Fibroblast of mammary gland (primary cell): Measurements from ENCODE around the gene LRP1B.

ENCODE experiments used
- DNase-seq: peaks from one replicate; pipeline ENCODE4 v3.0.0-alpha.2; 2010; ENCODE audit warnings: low read depth
- H3K4me3 ChIP-seq: 2 replicates; pipeline ENCODE4 v1.5.1; 2011; ENCODE audit warnings: low read depth, mild to moderate bottlenecking, low read length, moderate library complexity; ENCODE audit not compliant: control insufficient read depth
- TF ChIP-seq, protein P1 (sequence below): conservative IDR thresholded peaks from 2 replicates; pipeline ENCODE4 v1.5.1; 2011; ENCODE audit warnings: low read depth, low read length, inconsistent platforms; ENCODE audit not compliant: control insufficient read depth, insufficient read depth

LRP1B gene

DNA sequence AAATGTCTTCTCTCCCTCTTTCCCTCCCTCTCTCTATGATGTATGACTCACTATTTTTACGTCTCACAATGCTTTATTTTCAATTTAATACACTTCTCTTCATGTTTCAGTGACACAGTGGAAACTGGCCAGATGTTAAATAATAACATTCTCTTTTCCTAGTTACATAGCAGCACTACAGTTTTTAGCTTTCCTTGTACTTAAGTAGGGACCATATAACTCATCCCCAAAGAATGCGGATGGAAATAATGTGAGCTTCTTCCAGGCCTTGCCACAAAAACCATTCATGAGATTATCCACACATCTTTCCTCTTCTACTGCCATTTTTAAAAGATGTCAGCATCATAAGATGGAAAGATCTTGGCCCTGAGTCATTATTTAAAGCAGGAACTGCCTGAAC, 789.4 kb downstream of the LRP1B start:
- TF ChIP-seq, protein P1, sequence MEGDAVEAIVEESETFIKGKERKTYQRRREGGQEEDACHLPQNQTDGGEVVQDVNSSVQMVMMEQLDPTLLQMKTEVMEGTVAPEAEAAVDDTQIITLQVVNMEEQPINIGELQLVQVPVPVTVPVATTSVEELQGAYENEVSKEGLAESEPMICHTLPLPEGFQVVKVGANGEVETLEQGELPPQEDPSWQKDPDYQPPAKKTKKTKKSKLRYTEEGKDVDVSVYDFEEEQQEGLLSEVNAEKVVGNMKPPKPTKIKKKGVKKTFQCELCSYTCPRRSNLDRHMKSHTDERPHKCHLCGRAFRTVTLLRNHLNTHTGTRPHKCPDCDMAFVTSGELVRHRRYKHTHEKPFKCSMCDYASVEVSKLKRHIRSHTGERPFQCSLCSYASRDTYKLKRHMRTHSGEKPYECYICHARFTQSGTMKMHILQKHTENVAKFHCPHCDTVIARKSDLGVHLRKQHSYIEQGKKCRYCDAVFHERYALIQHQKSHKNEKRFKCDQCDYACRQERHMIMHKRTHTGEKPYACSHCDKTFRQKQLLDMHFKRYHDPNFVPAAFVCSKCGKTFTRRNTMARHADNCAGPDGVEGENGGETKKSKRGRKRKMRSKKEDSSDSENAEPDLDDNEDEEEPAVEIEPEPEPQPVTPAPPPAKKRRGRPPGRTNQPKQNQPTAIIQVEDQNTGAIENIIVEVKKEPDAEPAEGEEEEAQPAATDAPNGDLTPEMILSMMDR, result no peak
- DNase-seq, result peak; percentile 82
- no peak overlapping the region for H3K4me3 ChIP-seq

DNA sequence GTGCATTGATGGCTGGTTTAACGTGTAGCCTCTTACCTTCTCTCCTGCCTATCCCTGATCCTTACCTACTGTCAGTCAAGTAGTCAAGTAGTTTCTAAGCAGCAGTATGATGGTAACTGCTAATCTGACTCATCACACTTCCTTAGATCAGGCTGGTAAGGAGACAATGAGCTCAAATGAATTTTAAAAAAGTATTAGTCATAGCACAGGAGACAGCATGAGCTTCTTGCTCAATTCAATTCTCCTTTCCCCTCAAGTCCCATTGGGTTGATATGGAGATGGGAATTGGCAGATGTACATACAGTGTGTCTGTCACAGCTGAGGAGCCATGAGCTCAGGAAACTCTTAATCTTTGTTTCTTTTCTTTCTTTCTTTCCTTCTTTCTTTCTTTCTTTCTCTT, 799.7 kb downstream of the LRP1B start:
- peak; percentile 91 for DNase-seq
- H3K4me3 ChIP-seq, result no peak overlapping the region
- TF ChIP-seq, protein P1, result no peak

DNA sequence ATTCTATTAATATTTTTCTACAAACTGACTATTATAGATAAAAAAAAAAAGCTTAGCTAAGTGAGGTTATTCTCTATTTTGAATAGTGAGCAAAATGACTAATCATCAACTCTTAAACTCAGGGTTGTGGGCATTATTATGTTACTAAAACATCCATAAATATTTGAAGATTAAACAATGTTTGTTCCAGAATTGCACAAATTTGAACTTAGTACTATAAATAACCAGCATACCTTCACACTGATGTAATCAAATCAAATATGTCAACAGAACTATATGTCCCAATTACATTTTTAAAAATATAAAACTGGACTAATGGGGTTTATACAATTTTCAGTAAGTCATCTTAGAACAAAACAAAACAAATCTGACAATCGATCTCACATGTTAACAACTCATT, 800.9 kb downstream of the LRP1B start:
- no peak overlapping the region for H3K4me3 ChIP-seq
- peak; percentile 56 for DNase-seq
- TF ChIP-seq, protein P1, result no peak

DNA sequence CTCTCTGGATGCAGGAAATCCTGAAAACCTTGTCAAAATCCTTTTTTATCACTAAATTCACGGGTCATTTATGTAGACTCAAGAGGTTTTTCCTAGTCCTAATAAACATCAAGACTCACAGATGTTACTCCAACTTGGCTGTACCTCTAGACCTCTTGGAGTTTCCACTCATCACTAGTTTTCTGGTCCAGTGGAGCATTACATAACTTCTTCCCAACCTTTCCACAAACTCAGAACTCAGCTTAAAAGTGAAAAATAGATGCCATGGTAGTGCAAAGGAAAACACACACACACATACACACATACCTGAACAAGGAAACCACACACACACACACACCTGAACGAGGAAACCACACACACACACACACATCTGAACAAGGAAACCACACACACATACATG, 807.2 kb downstream of the LRP1B start:
- TF ChIP-seq, protein P1, result no peak
- no peak for DNase-seq
- no peak overlapping the region for H3K4me3 ChIP-seq

DNA sequence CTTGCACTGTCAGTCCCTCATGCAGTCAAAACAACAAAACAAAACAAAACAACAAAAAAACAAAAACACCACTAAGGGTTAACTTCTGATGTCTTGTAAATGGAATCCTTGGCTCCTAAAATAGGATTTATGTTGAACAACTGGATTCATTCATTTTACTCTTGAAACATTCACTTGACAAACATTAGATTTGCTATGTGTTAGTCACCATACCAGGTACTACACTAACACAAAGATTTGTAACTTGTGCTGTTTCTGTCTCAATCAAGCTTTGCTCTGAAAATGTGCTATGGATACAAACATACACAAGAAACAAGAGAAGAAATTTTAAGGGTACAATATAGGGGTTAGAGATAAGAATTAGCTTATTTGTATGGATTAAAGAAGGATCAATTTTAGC, 812.8 kb downstream of the LRP1B start:
- no peak overlapping the region for H3K4me3 ChIP-seq
- TF ChIP-seq, protein P1, result no peak
- peak; percentile 8 for DNase-seq

DNA sequence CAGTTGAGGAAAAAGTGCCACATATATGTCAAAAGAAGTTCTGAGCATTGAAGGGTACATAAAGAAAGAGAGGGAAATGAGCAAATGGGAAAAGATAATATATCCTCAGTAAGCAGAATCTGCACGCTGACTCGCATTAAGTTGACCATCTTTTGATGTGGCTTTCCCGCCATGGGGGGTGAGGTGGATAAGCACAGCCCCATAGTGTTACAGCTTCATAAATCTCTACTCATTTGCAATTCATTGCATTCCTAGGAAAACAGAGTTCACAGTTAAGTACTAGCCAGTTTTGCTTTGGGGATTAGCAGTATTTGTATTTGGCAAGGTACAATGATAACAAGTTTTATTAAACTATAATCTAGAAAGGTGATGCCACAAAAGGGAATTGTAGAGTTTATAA, 814.2 kb downstream of the LRP1B start:
- no peak for DNase-seq
- TF ChIP-seq, protein P1, result no peak

DNA sequence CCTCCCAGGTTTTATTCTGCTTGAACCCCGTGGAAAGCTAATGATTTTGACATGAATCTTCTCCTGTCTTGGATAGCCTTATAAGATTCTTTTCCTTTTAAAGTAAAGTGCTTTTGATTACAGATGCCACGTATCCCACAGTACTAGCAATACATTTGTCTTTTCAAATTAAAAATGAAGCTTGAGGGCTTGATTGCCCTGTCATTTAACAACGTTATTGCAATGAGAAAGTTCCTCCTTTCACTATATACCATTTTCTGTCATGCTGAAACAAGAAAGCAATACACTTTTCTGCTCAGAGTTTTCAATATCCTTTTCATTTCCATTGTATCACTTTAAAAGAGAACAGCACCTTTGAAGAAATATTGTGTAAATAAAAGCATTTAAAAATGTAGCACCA, 814.7 kb downstream of the LRP1B start:
- DNase-seq, result no peak
- TF ChIP-seq, protein P1, result no peak
- no peak overlapping the region for H3K4me3 ChIP-seq

More for the DNA sequence above, 814.2 kb downstream of the LRP1B start:
- no peak overlapping the region for H3K4me3 ChIP-seq
